CD1c-positive myeloid dendritic cell (primary cell): ENCODE results near the gene TNFRSF8.

Experiments
- DNase-seq: peaks from one replicate; pipeline ENCODE4 v3.0.0-alpha.2; 2016; ENCODE audit errors: extremely low spot score

The TNFRSF8 gene

DNA sequence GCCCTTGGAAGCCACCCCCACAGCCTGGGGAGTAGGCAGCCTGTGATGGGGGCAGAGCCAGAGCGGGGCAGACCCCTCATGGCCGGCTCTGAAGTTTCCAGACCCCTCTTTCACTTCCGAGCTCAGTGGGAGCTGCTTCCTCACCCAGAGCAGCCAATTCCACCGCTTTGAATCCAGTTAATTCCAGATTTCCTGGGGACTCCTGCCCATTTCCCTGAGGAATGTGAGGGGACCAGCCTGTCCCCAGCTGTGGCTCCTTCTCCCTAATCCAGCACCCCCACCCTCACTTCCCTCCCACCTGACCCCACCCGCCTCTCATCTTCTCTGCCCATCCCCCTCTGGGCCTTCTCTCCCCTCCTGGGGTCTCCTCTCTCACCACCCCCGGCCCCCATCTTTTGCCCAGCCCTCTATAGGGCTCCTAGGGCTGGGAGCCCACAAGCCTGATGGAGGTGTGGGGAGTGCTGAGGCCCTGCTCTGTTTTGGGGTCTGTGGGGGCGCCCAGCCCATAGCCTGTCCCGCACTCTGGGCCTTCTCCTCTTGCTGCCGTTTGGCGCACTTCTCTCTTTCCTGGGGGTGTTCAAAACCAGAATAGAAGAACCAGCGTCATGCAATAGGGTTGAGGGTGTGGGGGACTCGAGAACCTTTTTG is 77.5 kb downstream of the TNFRSF8 start:
- DNase-seq: no peak

- peak; percentile 52 for DNase-seq
Observed at GRCh38 chr1:12141163-12141850, 78.2 kb downstream of the TNFRSF8 start.

- DNase-seq: no peak
Observed at GRCh38 chr1:12142141-12142823, 79.2 kb downstream of the TNFRSF8 start.

DNA sequence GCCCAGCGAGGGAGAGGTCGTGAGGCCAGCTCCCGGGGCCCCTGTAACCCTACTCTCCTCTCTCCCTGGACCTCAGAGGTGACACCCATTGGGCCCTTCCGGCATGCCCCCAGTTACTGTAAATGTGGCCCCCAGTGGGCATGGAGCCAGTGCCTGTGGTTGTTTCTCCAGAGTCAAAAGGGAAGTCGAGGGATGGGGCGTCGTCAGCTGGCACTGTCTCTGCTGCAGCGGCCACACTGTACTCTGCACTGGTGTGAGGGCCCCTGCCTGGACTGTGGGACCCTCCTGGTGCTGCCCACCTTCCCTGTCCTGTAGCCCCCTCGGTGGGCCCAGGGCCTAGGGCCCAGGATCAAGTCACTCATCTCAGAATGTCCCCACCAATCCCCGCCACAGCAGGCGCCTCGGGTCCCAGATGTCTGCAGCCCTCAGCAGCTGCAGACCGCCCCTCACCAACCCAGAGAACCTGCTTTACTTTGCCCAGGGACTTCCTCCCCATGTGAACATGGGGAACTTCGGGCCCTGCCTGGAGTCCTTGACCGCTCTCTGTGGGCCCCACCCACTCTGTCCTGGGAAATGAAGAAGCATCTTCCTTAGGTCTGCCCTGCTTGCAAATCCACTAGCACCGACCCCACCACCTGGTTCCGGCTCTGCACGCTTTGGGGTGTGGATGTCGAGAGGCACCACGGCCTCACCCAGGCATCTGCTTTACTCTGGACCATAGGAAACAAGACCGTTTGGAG is 80.0 kb downstream of the TNFRSF8 start:
- peak; percentile 92 for DNase-seq

- peak; percentile 98 for DNase-seq
Observed at GRCh38 chr1:12143631-12144155, 80.6 kb downstream of the TNFRSF8 start.

DNA sequence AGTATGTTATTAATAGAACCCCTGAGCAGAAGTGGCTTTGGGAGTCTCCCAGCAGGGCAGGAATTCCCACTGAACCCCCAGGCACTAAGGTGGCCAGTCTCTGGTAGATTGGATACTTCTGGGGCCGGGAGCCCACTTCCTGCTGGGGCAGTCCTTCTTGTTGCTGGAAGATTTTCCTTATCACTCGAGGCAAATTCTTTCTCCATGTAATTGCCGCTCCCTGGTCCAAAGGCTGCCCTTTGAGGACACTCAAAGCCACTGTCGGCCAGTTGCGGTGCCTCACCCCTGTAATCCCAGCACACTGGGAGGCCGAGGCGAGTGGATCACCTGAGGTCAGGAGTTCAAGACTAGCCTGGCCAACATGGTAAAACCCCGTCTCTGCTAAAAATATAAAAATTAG is 81.1 kb downstream of the TNFRSF8 start:
- no peak for DNase-seq

DNA sequence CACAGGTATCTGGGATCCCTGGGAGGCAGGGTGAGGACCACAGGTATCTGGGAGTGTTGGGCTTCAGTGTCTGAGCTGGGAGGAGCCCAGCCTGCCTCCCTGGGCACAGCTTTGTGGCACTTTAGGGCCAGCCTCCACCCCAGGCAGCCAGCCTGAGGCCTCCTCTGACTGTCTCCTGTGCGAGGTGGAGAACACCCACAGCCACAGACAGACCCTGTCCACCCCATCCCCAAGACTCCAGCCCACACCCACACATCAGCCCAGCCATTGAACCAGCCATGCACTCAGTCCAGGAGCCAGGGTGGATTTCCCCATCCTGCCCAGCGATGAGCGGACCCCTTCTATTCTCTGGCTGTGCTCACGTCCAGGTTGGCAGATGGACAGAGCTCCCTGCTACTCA is 81.9 kb downstream of the TNFRSF8 start:
- DNase-seq: no peak

DNA sequence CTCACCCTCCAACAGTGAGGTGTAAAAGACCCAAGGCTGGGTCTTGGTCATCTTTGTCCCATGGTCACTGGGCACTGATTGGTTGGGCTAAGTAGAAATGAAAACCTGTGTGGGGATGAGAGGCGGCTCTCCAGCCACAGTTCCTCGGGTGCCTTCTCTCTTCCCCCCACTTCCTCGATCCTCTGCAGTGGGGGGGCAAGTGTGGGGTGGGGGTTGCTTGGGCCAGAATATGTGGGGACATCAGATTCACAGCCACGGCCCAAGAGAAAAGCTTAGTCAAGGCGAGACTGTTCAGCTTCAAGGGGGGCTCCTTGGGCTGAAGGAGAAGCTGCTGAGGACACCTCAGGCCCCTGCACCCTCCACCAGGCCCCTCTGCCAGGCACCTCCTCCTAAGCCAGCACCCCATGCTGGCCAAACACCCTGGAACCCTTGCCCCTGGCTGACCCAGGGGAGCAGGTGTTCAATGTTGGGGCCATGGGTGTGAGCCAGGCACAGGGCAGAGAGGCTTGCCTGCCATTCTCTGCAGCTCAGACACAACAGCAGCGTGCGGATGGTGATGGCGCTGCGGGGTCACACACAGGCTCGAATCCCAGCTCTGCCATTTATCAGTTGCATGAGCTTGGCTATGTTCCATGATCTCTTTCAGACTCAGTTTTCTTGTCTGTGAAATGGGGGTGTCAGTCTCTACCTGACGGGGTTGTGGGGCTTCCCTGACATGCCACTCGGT is 82.7 kb downstream of the TNFRSF8 start:
- DNase-seq: no peak

DNA sequence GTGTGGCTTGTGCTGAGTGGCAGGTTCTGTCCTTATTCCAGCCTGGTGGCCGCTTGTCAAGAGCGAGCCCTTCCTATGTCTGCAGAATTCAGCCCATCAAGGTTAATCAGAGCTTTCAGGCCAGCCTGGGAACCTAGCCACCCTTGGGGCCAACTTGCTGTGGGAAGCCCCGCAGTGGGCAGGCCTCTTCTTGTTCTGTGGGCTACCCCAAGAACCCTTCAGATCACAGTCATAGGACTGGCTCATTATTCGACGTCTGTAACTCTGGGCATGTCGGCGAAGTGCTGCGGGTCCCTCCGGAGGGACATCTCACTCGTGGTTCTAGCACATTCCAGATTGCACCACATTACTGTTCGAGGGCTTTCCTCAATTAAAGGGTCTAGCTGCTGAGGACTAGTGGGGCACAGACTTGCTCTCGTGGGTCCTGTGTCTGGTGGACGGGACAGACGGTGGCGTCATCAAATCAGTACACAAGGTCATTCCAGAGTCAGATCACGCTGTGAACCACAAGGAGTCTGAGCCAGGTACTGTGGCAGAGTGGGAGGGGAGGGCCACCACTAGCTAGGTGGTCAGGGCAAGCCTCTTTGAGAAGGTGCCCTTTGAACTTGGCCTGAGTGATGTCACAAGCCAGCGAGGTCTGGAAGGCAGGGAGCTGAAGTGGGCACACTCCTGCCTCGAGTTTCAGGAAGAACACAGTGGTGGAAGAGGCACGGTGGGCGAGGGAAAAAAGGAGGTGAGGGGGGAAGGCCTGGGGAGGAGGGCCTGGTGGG is 83.4 kb downstream of the TNFRSF8 start:
- no peak for DNase-seq

DNA sequence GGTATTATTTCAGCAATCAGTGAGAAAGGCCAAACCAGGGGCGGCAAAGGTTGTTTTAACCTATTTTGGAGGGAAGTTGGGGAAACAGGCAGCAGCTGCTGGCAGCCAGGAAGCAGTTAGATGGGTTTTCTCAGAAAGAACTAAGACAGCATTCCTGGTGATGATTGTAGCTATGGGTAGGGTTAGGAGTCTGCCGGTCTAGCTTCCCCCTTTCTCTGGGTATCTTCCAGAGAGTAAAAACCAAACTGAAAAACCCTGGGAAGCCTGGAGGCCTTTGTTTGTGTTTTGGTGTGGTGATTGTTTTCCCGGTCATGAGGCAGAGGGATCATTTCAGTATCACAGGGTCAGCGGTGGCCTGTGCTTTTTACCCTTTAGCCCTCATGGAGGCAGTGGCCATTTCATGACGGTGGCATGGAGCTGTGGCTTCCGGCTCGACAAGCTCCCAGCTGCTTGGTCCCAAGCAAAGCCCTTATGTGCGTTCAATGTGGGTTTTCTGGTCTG is 84.1 kb downstream of the TNFRSF8 start:
- peak; percentile 27 for DNase-seq

- no peak for DNase-seq
Observed at GRCh38 chr1:12148160-12148957, 85.3 kb downstream of the TNFRSF8 start.

- DNase-seq: no peak
Observed at GRCh38 chr1:12148958-12149790, 86.1 kb downstream of the TNFRSF8 start.

DNA sequence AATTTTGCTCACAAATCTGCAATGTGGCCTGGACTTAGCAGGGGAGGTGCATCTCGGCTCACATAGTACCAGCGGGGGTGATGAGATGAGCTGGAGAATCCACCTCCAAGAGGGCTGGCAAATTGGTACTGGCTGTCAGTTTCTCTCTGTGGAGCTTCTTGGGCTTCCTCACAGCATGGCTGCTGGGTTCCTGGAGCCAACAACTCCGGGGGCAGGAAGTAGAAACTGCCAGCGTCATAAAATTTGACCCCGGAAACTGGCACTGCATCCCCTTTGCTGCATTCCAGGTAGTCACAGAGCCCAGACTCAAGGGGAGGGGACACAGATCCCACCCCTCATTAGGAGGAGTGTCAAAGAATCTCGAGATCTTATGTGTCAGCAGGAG is 86.7 kb downstream of the TNFRSF8 start:
- DNase-seq: no peak

GRCh38 chr1:12150456-12151200 is 87.5 kb downstream of the TNFRSF8 start:
- peak; percentile 52 for DNase-seq

DNA sequence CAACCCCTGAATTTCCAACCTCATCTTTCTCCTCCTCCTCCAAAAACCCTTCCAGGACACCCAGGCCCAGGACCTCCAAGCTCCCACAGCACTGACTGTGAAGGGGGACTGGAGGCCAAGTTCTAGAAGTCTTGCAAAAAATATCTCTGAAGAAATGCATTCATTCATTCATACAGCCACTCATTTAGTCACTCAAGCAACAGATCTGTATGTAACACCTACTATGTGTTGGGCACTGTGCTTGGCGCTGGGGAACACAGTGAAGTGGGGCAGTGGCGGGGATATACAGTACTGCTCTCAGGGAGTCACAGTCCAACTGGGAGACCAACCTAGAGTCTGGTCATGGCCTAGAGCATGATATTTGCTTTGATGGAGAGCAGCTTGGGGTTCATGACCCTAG is 88.4 kb downstream of the TNFRSF8 start:
- no peak for DNase-seq

DNA sequence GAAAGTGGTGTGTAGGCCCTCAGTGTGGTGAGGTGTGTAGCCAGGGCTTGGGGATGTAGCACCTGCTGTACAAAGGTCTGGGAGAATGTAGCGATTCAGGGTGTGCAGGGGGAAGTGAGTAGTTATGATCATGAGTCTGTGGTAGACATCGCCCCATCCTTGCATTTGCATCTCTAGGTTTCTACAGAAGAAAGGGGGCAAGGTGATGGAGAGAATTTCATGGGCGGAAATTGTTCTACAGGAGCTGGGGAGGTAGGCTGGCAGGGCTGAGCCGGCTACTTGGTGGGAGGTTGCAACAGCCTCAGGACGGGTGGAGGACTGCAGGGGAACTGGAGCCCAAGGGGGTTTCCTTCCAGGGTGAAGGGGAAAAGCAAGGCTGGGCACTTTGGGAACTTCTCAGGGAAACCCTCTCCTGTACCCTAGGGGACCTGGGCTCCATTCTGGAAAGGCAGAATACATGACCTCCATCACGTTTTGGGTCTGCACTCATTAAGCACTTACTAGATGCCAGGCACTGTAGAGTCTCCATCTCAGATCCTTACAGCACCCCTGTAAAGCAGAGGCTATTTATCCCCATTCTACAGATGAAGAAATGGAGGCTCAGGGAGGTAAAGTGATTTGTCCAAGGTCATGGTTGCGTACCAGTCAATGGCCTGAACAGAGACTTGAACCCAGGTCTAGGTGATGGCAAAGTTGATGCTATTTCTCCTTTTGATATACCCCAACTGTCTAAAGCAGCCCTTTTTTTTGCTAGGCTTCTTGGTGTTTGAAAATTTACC is 89.2 kb downstream of the TNFRSF8 start:
- peak; percentile 55 for DNase-seq

GRCh38 chr1:12153181-12153785 is 90.2 kb downstream of the TNFRSF8 start:
- peak; percentile 88 for DNase-seq
